AG09309 (cell line): Measurements from ENCODE around the gene ALG6.

Experiments used
- DNase-seq: peaks from one replicate; pipeline ENCODE4 v3.0.0-alpha.2; 2010; ENCODE audit warnings: low read depth
- H3K4me3 ChIP-seq: 2 replicates; pipeline ENCODE4 v1.5.1; 2011; ENCODE audit warnings: mild to moderate bottlenecking, low read depth, low read length, moderate library complexity; ENCODE audit not compliant: control insufficient read depth
- TF ChIP-seq, protein P1 (sequence below): IDR thresholded peaks from 2 replicates; pipeline ENCODE4 v1.5.1; 2011; ENCODE audit warnings: mild to moderate bottlenecking, low read depth, low read length, inconsistent platforms; ENCODE audit not compliant: insufficient read depth, control insufficient read depth; ENCODE audit errors: missing control alignments

The ALG6 gene

DNA sequence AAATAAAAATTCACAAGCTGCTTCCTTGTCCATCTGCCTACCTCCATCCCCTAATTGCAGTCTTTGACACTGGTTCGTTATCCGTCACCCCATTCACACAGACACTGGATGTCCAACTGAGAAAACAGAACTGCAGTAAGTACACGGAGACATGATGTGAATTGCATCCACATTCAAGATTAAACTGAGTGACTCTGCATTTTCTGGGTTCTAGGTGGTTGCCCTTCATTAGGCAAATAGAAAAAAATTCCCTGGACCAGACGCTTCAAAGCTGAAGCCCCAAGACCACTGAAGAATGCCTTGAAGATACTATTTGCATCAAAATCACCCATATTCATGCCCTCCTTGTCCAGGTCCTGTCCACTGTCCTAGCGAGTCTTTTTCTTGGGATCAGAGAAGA is 7.9 kb upstream of the ALG6 start:
- H3K4me3 ChIP-seq, result no peak overlapping the region
- DNase-seq, result no peak
- TF ChIP-seq, protein P1, sequence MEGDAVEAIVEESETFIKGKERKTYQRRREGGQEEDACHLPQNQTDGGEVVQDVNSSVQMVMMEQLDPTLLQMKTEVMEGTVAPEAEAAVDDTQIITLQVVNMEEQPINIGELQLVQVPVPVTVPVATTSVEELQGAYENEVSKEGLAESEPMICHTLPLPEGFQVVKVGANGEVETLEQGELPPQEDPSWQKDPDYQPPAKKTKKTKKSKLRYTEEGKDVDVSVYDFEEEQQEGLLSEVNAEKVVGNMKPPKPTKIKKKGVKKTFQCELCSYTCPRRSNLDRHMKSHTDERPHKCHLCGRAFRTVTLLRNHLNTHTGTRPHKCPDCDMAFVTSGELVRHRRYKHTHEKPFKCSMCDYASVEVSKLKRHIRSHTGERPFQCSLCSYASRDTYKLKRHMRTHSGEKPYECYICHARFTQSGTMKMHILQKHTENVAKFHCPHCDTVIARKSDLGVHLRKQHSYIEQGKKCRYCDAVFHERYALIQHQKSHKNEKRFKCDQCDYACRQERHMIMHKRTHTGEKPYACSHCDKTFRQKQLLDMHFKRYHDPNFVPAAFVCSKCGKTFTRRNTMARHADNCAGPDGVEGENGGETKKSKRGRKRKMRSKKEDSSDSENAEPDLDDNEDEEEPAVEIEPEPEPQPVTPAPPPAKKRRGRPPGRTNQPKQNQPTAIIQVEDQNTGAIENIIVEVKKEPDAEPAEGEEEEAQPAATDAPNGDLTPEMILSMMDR, result no peak

DNA sequence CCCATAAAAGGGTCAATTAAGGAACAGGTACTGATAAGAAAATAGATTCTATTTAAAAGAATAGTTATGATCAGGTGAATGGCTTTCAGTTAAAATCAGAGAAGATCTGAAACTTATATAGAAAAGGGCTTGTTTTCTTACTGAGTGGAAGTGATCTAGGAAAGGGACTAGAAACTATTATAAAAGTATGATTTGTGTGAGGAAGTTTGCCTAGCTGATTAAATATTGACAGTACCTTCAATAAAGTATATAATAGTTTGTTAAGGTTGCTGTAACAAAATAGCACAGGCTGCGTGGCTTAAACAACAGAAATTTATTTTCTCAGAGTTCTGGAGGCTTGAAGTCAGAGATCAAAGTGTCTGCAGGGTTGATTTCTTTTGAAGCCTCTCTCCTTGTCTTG is 5.4 kb upstream of the ALG6 start:
- TF ChIP-seq, protein P1, result no peak

DNA sequence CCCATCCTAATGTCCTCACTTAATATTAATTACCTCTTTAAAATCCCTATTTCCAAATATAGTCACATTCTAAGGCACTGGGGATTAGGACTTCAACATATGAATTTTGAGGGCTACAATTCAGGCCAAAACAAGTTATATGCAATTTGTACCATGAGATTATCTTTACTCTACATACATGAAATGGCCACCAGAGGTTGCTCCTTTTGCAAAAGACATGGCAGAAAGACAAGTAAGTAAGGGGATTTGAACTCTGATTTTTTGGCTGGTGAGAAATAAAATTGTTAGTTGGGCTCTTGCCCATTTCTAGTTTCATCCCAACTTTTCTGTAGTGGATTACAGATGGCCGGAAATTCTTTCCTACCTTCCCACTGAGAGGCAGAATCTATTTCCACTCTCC is 4.8 kb upstream of the ALG6 start:
- no peak for DNase-seq
- no peak overlapping the region for H3K4me3 ChIP-seq
- TF ChIP-seq, protein P1, result no peak

More for the DNA sequence above, 5.4 kb upstream of the ALG6 start:
- DNase-seq, result no peak
- H3K4me3 ChIP-seq, result no peak overlapping the region

DNA sequence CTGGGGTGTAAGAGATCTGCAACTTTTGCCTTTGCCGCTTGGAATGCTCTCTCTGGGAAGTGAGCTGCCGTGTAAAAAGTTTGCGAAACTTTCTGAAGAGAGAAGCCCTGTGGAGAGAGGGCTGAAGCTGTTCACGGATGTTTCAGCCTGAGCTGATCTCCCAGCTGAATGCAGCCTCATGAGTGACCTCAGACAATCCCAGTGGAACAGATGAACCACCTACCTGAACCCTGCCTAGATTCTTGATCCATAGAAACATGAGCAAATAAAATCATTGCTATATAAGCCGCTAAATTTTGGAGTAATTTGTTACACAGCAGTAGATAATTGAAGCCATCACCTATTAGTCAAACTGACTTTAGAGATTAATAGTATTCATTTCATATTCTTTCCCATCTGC is 4.4 kb upstream of the ALG6 start:
- H3K4me3 ChIP-seq, result no peak overlapping the region
- TF ChIP-seq, protein P1, result no peak
- DNase-seq, result no peak

DNA sequence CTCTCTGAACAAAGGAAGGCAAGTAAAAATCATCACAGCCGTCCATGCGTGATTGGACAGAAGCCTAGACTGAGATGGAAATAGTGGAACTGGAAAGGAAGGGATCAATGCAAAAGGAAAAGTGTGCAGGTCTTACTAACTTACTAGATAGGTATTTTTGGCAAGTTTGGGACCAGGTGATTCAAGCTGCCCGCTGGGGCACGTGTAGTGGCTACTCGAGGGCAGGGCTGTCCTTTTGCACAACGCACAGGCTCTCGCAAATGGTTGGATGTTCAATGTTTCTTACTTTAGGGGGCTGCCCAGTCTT is 566 bp upstream of the ALG6 start:
- TF ChIP-seq, protein P1, result no peak
- no peak for DNase-seq
- H3K4me3 ChIP-seq, result peak overlapping the region; percentile 93

DNA sequence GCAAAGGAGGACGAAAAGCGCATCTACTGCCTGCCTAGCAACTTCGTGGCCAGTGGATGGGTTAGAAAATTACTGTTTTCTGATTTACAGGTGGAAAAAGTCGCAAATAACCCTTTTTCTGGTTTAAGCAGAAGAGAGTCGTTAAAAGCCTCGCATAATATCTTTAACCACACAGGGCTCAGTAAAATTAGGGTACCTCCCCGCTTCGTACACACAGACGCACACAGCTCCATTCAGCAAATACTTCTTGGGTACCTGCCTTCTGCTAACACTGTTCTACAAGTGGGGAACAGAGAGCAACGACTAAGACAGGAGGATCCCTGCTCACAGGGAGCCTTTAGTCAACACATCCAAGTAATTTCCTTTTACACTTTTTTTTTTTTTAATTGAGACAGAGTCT is 704 bp downstream of the ALG6 start:
- TF ChIP-seq, protein P1, result no peak
- peak overlapping the region; percentile 93 for H3K4me3 ChIP-seq
- DNase-seq, result no peak

DNA sequence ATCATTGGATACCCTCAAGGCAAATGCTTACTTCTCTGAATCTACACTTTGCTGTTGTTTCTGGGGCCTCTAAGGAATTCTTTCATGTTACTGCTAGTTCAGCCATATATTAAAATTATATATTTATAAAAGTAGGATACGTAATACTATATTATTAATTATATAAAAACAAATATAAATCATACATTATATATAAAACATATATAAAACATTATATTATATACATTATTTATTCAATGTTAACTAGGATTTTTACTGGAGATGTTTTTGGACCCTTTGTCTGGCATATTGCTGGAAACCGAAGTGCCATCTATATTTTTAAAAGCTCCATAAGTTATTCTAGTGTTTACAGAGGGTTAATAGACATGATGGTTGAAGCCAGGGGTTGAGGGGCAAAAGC is 12.2 kb downstream of the ALG6 start:
- TF ChIP-seq, protein P1, result no peak
- DNase-seq, result no peak
- H3K4me3 ChIP-seq, result no peak overlapping the region
